ENCODE data around the gene TNPO3. TPM values are rescaled to one million over a fixed set of nuclear protein-coding genes. Genes with fewer than 3 reads are reported as not detected.
"Not testable (repeated sequence)": the region's sequence is repeated elsewhere in the genome, so short reads cannot be mapped to it uniquely, and the experiment has no call there.

TNPO3 gene
- polyA plus RNA-seq, 1 of the 3 experiments (the other 2 are of a cell fraction), result 27.8 TPM

GRCh38 chr7:129067943-129068548, 13.1 kb upstream of the TNPO3 start (continued):
- TF ChIP-seq IRF3 (IDR thresholded peaks at IDR 0.05; ENCODE audit: low read depth, low read length), result no peak

- H3K36me3 ChIP-seq (replicated peaks in 1 of 2; ENCODE audit: control insufficient read depth in 1 of 2, insufficient read depth in 2 of 2, low read length in 1 of 2); H2AFZ ChIP-seq (ENCODE audit: low read depth); DNase-seq; H3K9ac ChIP-seq; H3K79me2 ChIP-seq (ENCODE audit: insufficient read depth); H3K9me2 ChIP-seq; H3K27ac ChIP-seq (ENCODE audit: low read depth in 2 of 2, low read length in 1 of 2); H3K4me1 ChIP-seq (ENCODE audit: control insufficient read depth in 1 of 2, insufficient read depth in 2 of 2, low read depth in 1 of 2, low read length in 1 of 2); H4K20me1 ChIP-seq (ENCODE audit: insufficient read depth); H3F3A ChIP-seq (replicated peaks; ENCODE audit: insufficient read depth); H3K4me2 ChIP-seq; H3K4me3 ChIP-seq (ENCODE audit: low read depth in 2 of 2, low read length in 1 of 2); H3K9me3 ChIP-seq: not testable (repeated sequence)
- peaks cover 12% of the 10 kb centered on the region; the same call in 1 of the 2 replicates for H3K27me3 ChIP-seq (ENCODE audit: insufficient read depth)
- ChIA-PET POLR2A (interaction anchor here (1.5 kb wide), 1 partner anchor 12 kb away, joined by 4 read pairs; the partner anchor contains the start of gene TNPO3), CTCF (interaction anchor here (1.1 to 2.0 kb wide), 3 partner anchors 14 to 184 kb away, joined by 3 to 6 read pairs (median 3); no protein-coding TSS in a partner anchor)
- WGBS (ENCODE audit: low lambda C conversion rate), result 78% methylated on average over 4 of the region's 4 CpGs
These were observed 12.2 kb upstream of the TNPO3 start for GRCh38 chr7:129067132-129067561.

- H3F3A ChIP-seq (replicated peaks; ENCODE audit: insufficient read depth), result no peaks in the 10 kb centered on the region
- ChIA-PET POLR2A (interaction anchor here (1.5 kb wide), 1 partner anchor 11 kb away, joined by 4 read pairs; the partner anchor contains the start of gene TNPO3), CTCF (interaction anchor here (1.1 to 1.2 kb wide), 2 partner anchors 12 to 152 kb away, joined by 3 to 4 read pairs; partner anchors contain the start of gene TNPO3)
- no peaks in the 10 kb centered on the region for H3K9me3 ChIP-seq
- no peaks in the 10 kb centered on the region for H4K20me1 ChIP-seq (ENCODE audit: insufficient read depth)
- no peaks in the 10 kb centered on the region for H3K79me2 ChIP-seq (ENCODE audit: insufficient read depth)
- no peak overlapping the region for H3K9ac ChIP-seq
- TF ChIP-seq RCOR1 (IDR thresholded peaks at IDR 0.05; ENCODE audit: low read length), result no peak
- H3K9me2 ChIP-seq, result no peaks in the 10 kb centered on the region
- no peaks in the 10 kb centered on the region for H3K4me1 ChIP-seq (ENCODE audit: control insufficient read depth in 1 of 2, insufficient read depth in 2 of 2, low read depth in 1 of 2, low read length in 1 of 2)
- no peak overlapping the region for H2AFZ ChIP-seq (ENCODE audit: low read depth)
- no peaks in the 10 kb centered on the region for H3K36me3 ChIP-seq (replicated peaks in 1 of 2; ENCODE audit: control insufficient read depth in 1 of 2, insufficient read depth in 2 of 2, low read length in 1 of 2)
- peaks cover 19% of the 10 kb centered on the region; the same call in 1 of the 2 replicates for H3K27me3 ChIP-seq (ENCODE audit: insufficient read depth)
- H3K27ac ChIP-seq (ENCODE audit: low read depth in 2 of 2, low read length in 1 of 2), result no peak overlapping the region
- H3K4me2 ChIP-seq, result no peak overlapping the region
- no peak for DNase-seq
- H3K4me3 ChIP-seq (ENCODE audit: low read depth in 2 of 2, low read length in 1 of 2), result no peak overlapping the region
- WGBS (ENCODE audit: low lambda C conversion rate), result 83% methylated on average over 11 of the region's 11 CpGs
These were observed 11.6 kb upstream of the TNPO3 start for GRCh38 chr7:129066290-129067131.

Data from SK-N-SH (cell line).